Measurements from ENCODE around the gene RNF167. TPM values are rescaled to one million over a fixed set of nuclear protein-coding genes. Genes with fewer than 3 reads are reported as not detected.

Gene RNF167
- total and polyA plus RNA-seq, 2 of the 13 experiments (the other 11 are each of a cell fraction or from before 2014, with no cell fraction given): 44.1 to 45.4 TPM

DNA sequence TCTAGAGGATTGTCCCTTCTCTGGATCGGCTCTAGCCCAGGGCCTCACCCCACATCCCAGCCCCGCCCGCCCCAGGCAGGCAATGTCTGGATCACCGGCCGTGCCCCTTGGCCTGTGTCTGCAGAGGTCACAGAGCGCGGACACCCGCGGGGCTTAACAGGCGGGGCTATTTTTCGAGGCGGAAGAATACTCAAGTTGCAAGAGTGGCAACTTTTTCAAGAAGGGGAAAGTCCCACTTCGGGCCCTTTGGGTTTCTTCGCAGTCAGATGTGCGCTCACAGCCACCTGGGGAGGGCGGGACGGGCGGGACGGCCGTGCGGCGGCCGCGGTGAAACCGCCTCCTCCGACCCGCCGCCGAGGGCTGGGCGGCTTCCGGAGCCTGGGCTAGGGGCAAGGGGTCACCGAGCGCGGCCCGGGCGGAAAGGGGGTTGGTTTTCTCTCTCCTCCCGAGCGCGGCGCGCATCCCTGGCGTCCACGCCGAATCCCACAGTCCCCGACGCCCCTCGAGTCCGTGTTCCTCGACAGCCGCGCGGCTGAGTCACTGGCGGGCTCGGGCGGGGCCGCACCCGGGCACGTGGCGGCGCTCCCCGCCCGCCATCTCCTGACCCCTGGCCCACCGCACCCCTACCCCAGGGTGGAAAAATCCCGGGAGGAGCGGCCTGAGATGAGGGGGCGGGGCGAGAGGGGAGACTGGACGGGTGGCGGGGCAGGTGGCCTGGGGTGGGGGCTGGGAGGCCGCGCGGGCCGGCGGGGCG, 9.4 kb downstream of the RNF167 start (continued):
- TF ChIP-seq, protein P1, sequence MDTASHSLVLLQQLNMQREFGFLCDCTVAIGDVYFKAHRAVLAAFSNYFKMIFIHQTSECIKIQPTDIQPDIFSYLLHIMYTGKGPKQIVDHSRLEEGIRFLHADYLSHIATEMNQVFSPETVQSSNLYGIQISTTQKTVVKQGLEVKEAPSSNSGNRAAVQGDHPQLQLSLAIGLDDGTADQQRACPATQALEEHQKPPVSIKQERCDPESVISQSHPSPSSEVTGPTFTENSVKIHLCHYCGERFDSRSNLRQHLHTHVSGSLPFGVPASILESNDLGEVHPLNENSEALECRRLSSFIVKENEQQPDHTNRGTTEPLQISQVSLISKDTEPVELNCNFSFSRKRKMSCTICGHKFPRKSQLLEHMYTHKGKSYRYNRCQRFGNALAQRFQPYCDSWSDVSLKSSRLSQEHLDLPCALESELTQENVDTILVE (CRISPR knock-in tag; IDR thresholded peaks at IDR 0.05): no peak
- TF ChIP-seq ZNF816 (CRISPR knock-in tag; IDR thresholded peaks at IDR 0.05; ENCODE audit: borderline replicate concordance) (no peak), ARNT2 (CRISPR knock-in tag; IDR thresholded peaks at IDR 0.05; ENCODE audit: low read depth) (0 out of 2 replicates have a peak, but pooled peaks have one; percentile 45), NFIB (CRISPR knock-in tag; IDR thresholded peaks at IDR 0.05; ENCODE audit: borderline replicate concordance) (no peak), EP300 (IDR thresholded peaks at IDR 0.05; ENCODE audit: low read depth in 2 of 2, low read length in 2 of 2) (peak in 1 of 2 experiments; percentile 51; a peak in 1 of 4 replicates), EP300 (CRISPR knock-in tag; IDR thresholded peaks at IDR 0.05; ENCODE audit: borderline replicate concordance) (peak; percentile 29; the same call in 1 of the 2 replicates), RFX3 (CRISPR knock-in tag; IDR thresholded peaks at IDR 0.05) (no peak), HDAC6 (IDR thresholded peaks at IDR 0.05; ENCODE audit: low read depth, low read length) (no peak), ZNF780A (CRISPR knock-in tag; IDR thresholded peaks at IDR 0.05) (no peak), DNMT3B (CRISPR knock-in tag; conservative IDR thresholded peaks at IDR 0.05) (no peak), THAP11 (CRISPR knock-in tag; IDR thresholded peaks at IDR 0.05) (0 out of 2 replicates have a peak, but pooled peaks have one; percentile 28), ZNF543 (CRISPR knock-in tag; IDR thresholded peaks at IDR 0.05) (0 out of 2 replicates have a peak, but pooled peaks have one; percentile 39), ATM (IDR thresholded peaks at IDR 0.05; ENCODE audit: borderline replicate concordance) (no peak), ZNF296 (CRISPR knock-in tag; conservative IDR thresholded peaks at IDR 0.05) (no peak), SRSF9 (IDR thresholded peaks at IDR 0.05; ENCODE audit: borderline replicate concordance, insufficient read depth, low read depth, low read length, poor library complexity, severe bottlenecking) (no peak)
- TF ChIP-seq, protein P2, sequence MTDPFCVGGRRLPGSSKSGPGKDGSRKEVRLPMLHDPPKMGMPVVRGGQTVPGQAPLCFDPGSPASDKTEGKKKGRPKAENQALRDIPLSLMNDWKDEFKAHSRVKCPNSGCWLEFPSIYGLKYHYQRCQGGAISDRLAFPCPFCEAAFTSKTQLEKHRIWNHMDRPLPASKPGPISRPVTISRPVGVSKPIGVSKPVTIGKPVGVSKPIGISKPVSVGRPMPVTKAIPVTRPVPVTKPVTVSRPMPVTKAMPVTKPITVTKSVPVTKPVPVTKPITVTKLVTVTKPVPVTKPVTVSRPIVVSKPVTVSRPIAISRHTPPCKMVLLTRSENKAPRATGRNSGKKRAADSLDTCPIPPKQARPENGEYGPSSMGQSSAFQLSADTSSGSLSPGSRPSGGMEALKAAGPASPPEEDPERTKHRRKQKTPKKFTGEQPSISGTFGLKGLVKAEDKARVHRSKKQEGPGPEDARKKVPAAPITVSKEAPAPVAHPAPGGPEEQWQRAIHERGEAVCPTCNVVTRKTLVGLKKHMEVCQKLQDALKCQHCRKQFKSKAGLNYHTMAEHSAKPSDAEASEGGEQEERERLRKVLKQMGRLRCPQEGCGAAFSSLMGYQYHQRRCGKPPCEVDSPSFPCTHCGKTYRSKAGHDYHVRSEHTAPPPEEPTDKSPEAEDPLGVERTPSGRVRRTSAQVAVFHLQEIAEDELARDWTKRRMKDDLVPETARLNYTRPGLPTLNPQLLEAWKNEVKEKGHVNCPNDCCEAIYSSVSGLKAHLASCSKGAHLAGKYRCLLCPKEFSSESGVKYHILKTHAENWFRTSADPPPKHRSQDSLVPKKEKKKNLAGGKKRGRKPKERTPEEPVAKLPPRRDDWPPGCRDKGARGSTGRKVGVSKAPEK (CRISPR knock-in tag; IDR thresholded peaks at IDR 0.05; ENCODE audit: borderline replicate concordance): no peak
- TF ChIP-seq, protein P3, sequence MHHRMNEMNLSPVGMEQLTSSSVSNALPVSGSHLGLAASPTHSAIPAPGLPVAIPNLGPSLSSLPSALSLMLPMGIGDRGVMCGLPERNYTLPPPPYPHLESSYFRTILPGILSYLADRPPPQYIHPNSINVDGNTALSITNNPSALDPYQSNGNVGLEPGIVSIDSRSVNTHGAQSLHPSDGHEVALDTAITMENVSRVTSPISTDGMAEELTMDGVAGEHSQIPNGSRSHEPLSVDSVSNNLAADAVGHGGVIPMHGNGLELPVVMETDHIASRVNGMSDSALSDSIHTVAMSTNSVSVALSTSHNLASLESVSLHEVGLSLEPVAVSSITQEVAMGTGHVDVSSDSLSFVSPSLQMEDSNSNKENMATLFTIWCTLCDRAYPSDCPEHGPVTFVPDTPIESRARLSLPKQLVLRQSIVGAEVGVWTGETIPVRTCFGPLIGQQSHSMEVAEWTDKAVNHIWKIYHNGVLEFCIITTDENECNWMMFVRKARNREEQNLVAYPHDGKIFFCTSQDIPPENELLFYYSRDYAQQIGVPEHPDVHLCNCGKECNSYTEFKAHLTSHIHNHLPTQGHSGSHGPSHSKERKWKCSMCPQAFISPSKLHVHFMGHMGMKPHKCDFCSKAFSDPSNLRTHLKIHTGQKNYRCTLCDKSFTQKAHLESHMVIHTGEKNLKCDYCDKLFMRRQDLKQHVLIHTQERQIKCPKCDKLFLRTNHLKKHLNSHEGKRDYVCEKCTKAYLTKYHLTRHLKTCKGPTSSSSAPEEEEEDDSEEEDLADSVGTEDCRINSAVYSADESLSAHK (CRISPR knock-in tag; IDR thresholded peaks at IDR 0.05; ENCODE audit: borderline replicate concordance): no peak
- TF ChIP-seq, protein P4, sequence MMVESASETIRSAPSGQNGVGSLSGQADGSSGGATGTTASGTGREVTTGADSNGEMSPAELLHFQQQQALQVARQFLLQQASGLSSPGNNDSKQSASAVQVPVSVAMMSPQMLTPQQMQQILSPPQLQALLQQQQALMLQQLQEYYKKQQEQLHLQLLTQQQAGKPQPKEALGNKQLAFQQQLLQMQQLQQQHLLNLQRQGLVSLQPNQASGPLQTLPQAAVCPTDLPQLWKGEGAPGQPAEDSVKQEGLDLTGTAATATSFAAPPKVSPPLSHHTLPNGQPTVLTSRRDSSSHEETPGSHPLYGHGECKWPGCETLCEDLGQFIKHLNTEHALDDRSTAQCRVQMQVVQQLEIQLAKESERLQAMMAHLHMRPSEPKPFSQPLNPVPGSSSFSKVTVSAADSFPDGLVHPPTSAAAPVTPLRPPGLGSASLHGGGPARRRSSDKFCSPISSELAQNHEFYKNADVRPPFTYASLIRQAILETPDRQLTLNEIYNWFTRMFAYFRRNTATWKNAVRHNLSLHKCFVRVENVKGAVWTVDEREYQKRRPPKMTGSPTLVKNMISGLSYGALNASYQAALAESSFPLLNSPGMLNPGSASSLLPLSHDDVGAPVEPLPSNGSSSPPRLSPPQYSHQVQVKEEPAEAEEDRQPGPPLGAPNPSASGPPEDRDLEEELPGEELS (CRISPR knock-in tag; IDR thresholded peaks at IDR 0.05): no peak; the same call in 1 of the 2 replicates

Measured in HepG2 (cell line).